ENCODE results near the gene GLO1. TPM values are rescaled to one million over a fixed set of nuclear protein-coding genes. Genes with fewer than 3 reads are reported as not detected.
"Not testable (repeated sequence)": the region's sequence is repeated elsewhere in the genome, so short reads cannot be mapped to it uniquely, and the experiment has no call there.

GLO1 gene
- total RNA-seq, 1 donor from 2014 or later, result 36.7 TPM

- ATAC-seq, result no peak
Observed at GRCh38 chr6:38708496-38708895, 5.6 kb upstream of the GLO1 start.

GRCh38 chr6:38705924-38706323, 3.0 kb upstream of the GLO1 start:
- no peak for ATAC-seq
- no peak for DNase-seq (ENCODE audit: low spot score)

More at GRCh38 chr6:38708496-38708895, 5.6 kb upstream of the GLO1 start:
- no peak for DNase-seq (ENCODE audit: low spot score)

- DNase-seq (ENCODE audit: low spot score) (no peak), ATAC-seq (no peak)
Observed at GRCh38 chr6:38703949-38704590, 1.1 kb upstream of the GLO1 start.

- ATAC-seq (no peak), DNase-seq (ENCODE audit: low spot score) (no peak)
Observed at GRCh38 chr6:38701551-38701950, 1.4 kb downstream of the GLO1 start.

- ATAC-seq; DNase-seq (ENCODE audit: low spot score): not testable (repeated sequence)
Observed at GRCh38 chr6:38699702-38700101, 3.2 kb downstream of the GLO1 start.

GRCh38 chr6:38697846-38698245, 5.1 kb downstream of the GLO1 start:
- ATAC-seq (no peak), DNase-seq (ENCODE audit: low spot score) (no peak)

- ATAC-seq (no peak), DNase-seq (ENCODE audit: low spot score) (no peak)
Observed at GRCh38 chr6:38696345-38696744, 6.6 kb downstream of the GLO1 start.

- ATAC-seq, result no peak
Observed at GRCh38 chr6:38695933-38696332, 7.0 kb downstream of the GLO1 start.

GRCh38 chr6:38695227-38695900, 7.6 kb downstream of the GLO1 start:
- DNase-seq (ENCODE audit: low spot score) (no peak), ATAC-seq (no peak)

More at GRCh38 chr6:38695933-38696332, 7.0 kb downstream of the GLO1 start:
- DNase-seq (ENCODE audit: low spot score), result no peak

- DNase-seq (ENCODE audit: low spot score), result peak; percentile 54
- ATAC-seq, result peak; percentile 66
Observed at GRCh38 chr6:38688579-38689087, 14.3 kb downstream of the GLO1 start.

GRCh38 chr6:38687549-38687948, 15.4 kb downstream of the GLO1 start:
- ATAC-seq (no peak), DNase-seq (ENCODE audit: low spot score) (no peak)

- DNase-seq (ENCODE audit: low spot score) (peak; percentile 65), ATAC-seq (peak; percentile 84)
Observed at GRCh38 chr6:38687043-38687353, 15.9 kb downstream of the GLO1 start.

GRCh38 chr6:38686270-38687042, 16.5 kb downstream of the GLO1 start:
- peak; percentile 35 for ATAC-seq
- DNase-seq (ENCODE audit: low spot score), result no peak

- no peak for ATAC-seq
- no peak for DNase-seq (ENCODE audit: low spot score)
Observed at GRCh38 chr6:38684904-38685303, 18.0 kb downstream of the GLO1 start.

- ATAC-seq (no peak), DNase-seq (ENCODE audit: low spot score) (no peak)
Observed at GRCh38 chr6:38684237-38684636, 18.7 kb downstream of the GLO1 start.

- DNase-seq (ENCODE audit: low spot score) (no peak), ATAC-seq (no peak)
Observed at GRCh38 chr6:38681850-38682249, 21.1 kb downstream of the GLO1 start.

GRCh38 chr6:38679668-38680067, 23.3 kb downstream of the GLO1 start:
- DNase-seq (ENCODE audit: low spot score) (no peak), ATAC-seq (no peak)

GRCh38 chr6:38678178-38678760, 24.7 kb downstream of the GLO1 start:
- ATAC-seq (no peak), DNase-seq (ENCODE audit: low spot score) (no peak)

- DNase-seq (ENCODE audit: low spot score) (no peak), ATAC-seq (no peak)
Observed at GRCh38 chr6:38676974-38677544, 25.9 kb downstream of the GLO1 start.

- peak; percentile 15 for ATAC-seq
- DNase-seq (ENCODE audit: low spot score), result no peak
Observed at GRCh38 chr6:38676236-38676973, 26.5 kb downstream of the GLO1 start.
